ENCODE data around the gene SLC7A8. TPM values are rescaled to one million over a fixed set of nuclear protein-coding genes. Genes with fewer than 3 reads are reported as not detected.
"Not testable (repeated sequence)": the region's sequence is repeated elsewhere in the genome, so short reads cannot be mapped to it uniquely, and the experiment has no call there.

Gene SLC7A8
- total RNA-seq, 2 experiments from 2014 or later, result 0.73 to 0.80 TPM

- H3K4me1 Mint-ChIP-seq (ENCODE audit: low read depth), result no peaks in the 10 kb centered on the region
- no peaks in the 10 kb centered on the region for H3K36me3 Mint-ChIP-seq (ENCODE audit: low read depth)
- ChIA-PET POLR2A (no interaction called here), CTCF (no interaction called here)
- H3K27ac Mint-ChIP-seq, result no peak overlapping the region
- Histone ChIP-seq H3K4me3 (ENCODE audit: low read length) (no peak overlapping the region), H3K9me3 (ENCODE audit: control insufficient read depth in 1 of 2, insufficient read depth in 1 of 2, low read length in 2 of 2) (peaks cover 0 to 10% of the 10 kb centered on the region in 2 experiments), H3K27me3 (ENCODE audit: control insufficient read depth in 1 of 2, insufficient read depth in 2 of 2, low read length in 2 of 2) (no peaks in the 10 kb centered on the region), H3K27ac (ENCODE audit: low read depth in 1 of 2, low read length in 2 of 2) (no peak overlapping the region), H3K4me1 (ENCODE audit: insufficient read depth, low read length) (no peaks in the 10 kb centered on the region), H3K36me3 (ENCODE audit: insufficient read depth, low read length) (no peaks in the 10 kb centered on the region)
- TF ChIP-seq CTCF (IDR thresholded peaks at IDR 0.05), result no peak
- DNase-seq (no peak), ATAC-seq (ENCODE audit: poor library complexity) (no peak)
- intact Hi-C loops (cut with DNase I, micrococcal nuclease), result no loop called here
- peaks cover 6% of the 10 kb centered on the region for H3K9me3 Mint-ChIP-seq
- no peak overlapping the region for H3K4me3 Mint-ChIP-seq
- H3K27me3 Mint-ChIP-seq, result peaks cover 13% of the 10 kb centered on the region
Observed at GRCh38 chr14:23227566-23227965, 44.1 kb upstream of the SLC7A8 start.

GRCh38 chr14:23224958-23225357 lies 41.5 kb upstream of the SLC7A8 start:
- DNase-seq; H3K9me3 Mint-ChIP-seq; H3K4me1 Mint-ChIP-seq (ENCODE audit: low read depth); H3K36me3 ChIP-seq (ENCODE audit: insufficient read depth, low read length); intact Hi-C loops (cut with DNase I, micrococcal nuclease); H3K27ac Mint-ChIP-seq; ATAC-seq (ENCODE audit: poor library complexity); H3K4me3 ChIP-seq (ENCODE audit: low read length); H3K27ac ChIP-seq (ENCODE audit: low read depth in 1 of 2, low read length in 2 of 2); H3K4me1 ChIP-seq (ENCODE audit: insufficient read depth, low read length); H3K9me3 ChIP-seq (ENCODE audit: control insufficient read depth in 1 of 2, insufficient read depth in 1 of 2, low read length in 2 of 2); H3K4me3 Mint-ChIP-seq; H3K36me3 Mint-ChIP-seq (ENCODE audit: low read depth); H3K27me3 ChIP-seq (ENCODE audit: control insufficient read depth in 1 of 2, insufficient read depth in 2 of 2, low read length in 2 of 2); POLR2A ChIA-PET: not testable (repeated sequence)
- peaks cover 31% of the 10 kb centered on the region for H3K27me3 Mint-ChIP-seq
- CTCF ChIA-PET, result interaction anchor here (1.2 kb wide), 1 partner anchor 10 kb away, joined by 4 read pairs; no protein-coding TSS in a partner anchor

DNA sequence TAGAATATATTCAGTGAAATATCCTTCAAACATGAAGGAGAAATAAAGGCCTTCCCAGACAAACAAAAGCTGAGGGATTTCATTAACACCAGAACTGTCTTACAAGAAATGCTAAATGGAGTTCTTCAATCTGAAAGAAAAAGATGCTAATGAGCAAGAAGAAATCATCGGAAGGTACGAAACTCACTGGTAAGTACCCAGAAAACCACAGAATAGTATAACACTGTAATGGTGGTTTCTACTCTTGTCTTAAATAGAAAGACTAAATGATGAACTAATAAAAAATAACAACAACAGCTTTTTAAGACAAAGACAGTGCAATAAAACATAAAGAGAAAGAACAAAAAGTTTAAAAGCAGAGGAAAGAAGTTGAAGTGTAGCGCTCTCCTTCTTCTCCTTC lies 35.6 kb upstream of the SLC7A8 start:
- ChIA-PET POLR2A (no interaction called here), CTCF (no interaction called here)
- peaks cover under 1% of the 10 kb centered on the region for H3K9me3 Mint-ChIP-seq
- no peaks in the 10 kb centered on the region for H3K36me3 ChIP-seq (ENCODE audit: insufficient read depth, low read length)
- H3K27ac ChIP-seq (ENCODE audit: low read depth in 1 of 2, low read length in 2 of 2), result no peak overlapping the region
- no peaks in the 10 kb centered on the region for H3K4me1 Mint-ChIP-seq (ENCODE audit: low read depth)
- no peaks in the 10 kb centered on the region for H3K4me1 ChIP-seq (ENCODE audit: insufficient read depth, low read length)
- H3K27ac Mint-ChIP-seq, result no peak overlapping the region
- H3K4me3 ChIP-seq (ENCODE audit: low read length), result no peak overlapping the region
- peaks cover 42% of the 10 kb centered on the region for H3K27me3 Mint-ChIP-seq
- H3K36me3 Mint-ChIP-seq (ENCODE audit: low read depth), result no peaks in the 10 kb centered on the region
- ATAC-seq (ENCODE audit: poor library complexity) (no peak), DNase-seq (no peak)
- no peak for TF ChIP-seq CTCF (IDR thresholded peaks at IDR 0.05)
- no peak overlapping the region for H3K4me3 Mint-ChIP-seq
- H3K27me3 ChIP-seq (ENCODE audit: control insufficient read depth in 1 of 2, insufficient read depth in 2 of 2, low read length in 2 of 2), result no peaks in the 10 kb centered on the region
- intact Hi-C loops (cut with DNase I, micrococcal nuclease), result no loop called here
- no peaks in the 10 kb centered on the region for H3K9me3 ChIP-seq (ENCODE audit: control insufficient read depth in 1 of 2, insufficient read depth in 1 of 2, low read length in 2 of 2)
